ENCODE measurements around the gene UBE2D2. TPM values are rescaled to one million over a fixed set of nuclear protein-coding genes. Genes with fewer than 3 reads are reported as not detected.

The UBE2D2 gene
- total and polyA plus RNA-seq, 2 of the 13 experiments (the other 11 are each of a cell fraction or from before 2014, with no cell fraction given) = 79.1 to 109 TPM

- TF ChIP-seq ATF5 (CRISPR knock-in tag; IDR thresholded peaks at IDR 0.05; ENCODE audit: low read depth) (0 out of 2 replicates have a peak, but pooled peaks have one; percentile 82), AGO2 (optimal IDR thresholded peaks at IDR 0.05; ENCODE audit: low read depth, low read length) (peak; percentile 84), MBNL3 (CRISPR knock-in tag; conservative IDR thresholded peaks at IDR 0.05) (no peak), JARID2 (CRISPR knock-in tag; IDR thresholded peaks at IDR 0.05; ENCODE audit: insufficient replicate concordance) (peak; percentile 24), ZNF24 (IDR thresholded peaks at IDR 0.05) (no peak), ATF7 (IDR thresholded peaks at IDR 0.05) (peak; percentile 82), ATF7 (CRISPR knock-in tag; IDR thresholded peaks at IDR 0.05) (peak; percentile 98), PBX3 (CRISPR knock-in tag; IDR thresholded peaks at IDR 0.05; ENCODE audit: borderline replicate concordance) (no peak), ZBTB21 (CRISPR knock-in tag; IDR thresholded peaks at IDR 0.05) (no peak), CBX5 (CRISPR knock-in tag; IDR thresholded peaks at IDR 0.05; ENCODE audit: borderline replicate concordance) (no peak; the same call in 1 of the 2 replicates), SETDB1 (CRISPR knock-in tag; IDR thresholded peaks at IDR 0.05; ENCODE audit: borderline replicate concordance) (no peak), MXD3 (CRISPR knock-in tag; IDR thresholded peaks at IDR 0.05) (peak; percentile 91), LRRFIP1 (CRISPR knock-in tag; conservative IDR thresholded peaks at IDR 0.05) (no peak), ZIK1 (CRISPR knock-in tag; IDR thresholded peaks at IDR 0.05; ENCODE audit: borderline replicate concordance, low read depth) (peak; percentile 62; the same call in 1 of the 2 replicates), SMAD3 (CRISPR knock-in tag; IDR thresholded peaks at IDR 0.05) (peak; percentile 85), FOXK1 (CRISPR knock-in tag; IDR thresholded peaks at IDR 0.05; ENCODE audit: borderline replicate concordance, low read depth) (peak; percentile 52; the same call in 1 of the 2 replicates), ZNF619 (CRISPR knock-in tag; IDR thresholded peaks at IDR 0.05) (no peak), E2F1 (CRISPR knock-in tag; IDR thresholded peaks at IDR 0.05) (peak; percentile 25; the same call in 1 of the 2 replicates), KAT8 (CRISPR knock-in tag; IDR thresholded peaks at IDR 0.05) (peak; percentile 91), ZKSCAN8 (CRISPR knock-in tag; IDR thresholded peaks at IDR 0.05; ENCODE audit: borderline replicate concordance) (peak; percentile 85; the same call in 1 of the 2 replicates), TCF7L2 (IDR thresholded peaks at IDR 0.05; ENCODE audit: low read depth, low read length) (no peak), RNF2 (conservative IDR thresholded peaks at IDR 0.05; ENCODE audit: low read depth) (peak; percentile 64), MAF1 (CRISPR knock-in tag; IDR thresholded peaks at IDR 0.05; ENCODE audit: borderline replicate concordance) (0 out of 2 replicates have a peak, but pooled peaks have one; percentile 84), ZNF292 (CRISPR knock-in tag; IDR thresholded peaks at IDR 0.05; ENCODE audit: borderline replicate concordance, low read depth) (peak; percentile 48; the same call in 1 of the 2 replicates)
Measured at GRCh38 chr5:139517683-139518564, 43.2 kb upstream of the UBE2D2 start (continued).
